Left colon (tissue), 2 donors: ENCODE data around the gene ACOT11. TPM values are rescaled to one million over a fixed set of nuclear protein-coding genes. Genes with fewer than 3 reads are reported as not detected.
"Not testable (repeated sequence)": the region's sequence is repeated elsewhere in the genome, so short reads cannot be mapped to it uniquely, and the experiment has no call there.

Experiments
- ATAC-seq: fragments of 200-7000 bp; cut with Tn5 transposase; one replicate; pipeline ENCODE4 v1.9.1; 2020; ENCODE audit warnings: mild to moderate bottlenecking, moderate library complexity
- DNase-seq, 2 donors: peaks; one replicate each; pipeline ENCODE4 v3.0.0-alpha.2; 2020
- intact Hi-C, 2 donors: fragments of 100-400 bp; cut with DNase I in 1 of 2; cut with micrococcal nuclease in 1 of 2; formaldehyde crosslinking; loops; one replicate each; pipeline versions ENCODE4 v1.11.2 to v1.14.0; 2022; cut with DNase I, micrococcal nuclease
- long read RNA-seq: library from polyadenylated mRNA; unstranded; transcript quantifications from one replicate; pipeline ENCODE4 v2.0.0, GENCODE V29; 2021
- total RNA-seq, 2 donors: library from RNA; stranded (reverse); fragmentation: NEBNext Ultra II Directional; extraction: Animal tissue kit (Norgen Biotek cat#: 25700); gene quantifications; one replicate each; pipeline ENCODE4 v1.2.1, GENCODE V29; 2021
- donor health status: DM: no; HTN: no; CAD: no.
- donor health status: DM: yes; HTN: yes; CAD: no.

The ACOT11 gene
- total RNA-seq = 10 to 100 TPM; 59.7 to 77.0 TPM
- long read RNA-seq, partial matches to known transcripts = 46 of 88 reads
- long read RNA-seq, other reads (novel, unspliced or antisense) = 42 of 88 reads

GRCh38 chr1:54547601-54548388, at the start of gene ACOT11:
Gene ACOT11 (plus strand): TSS chr1:54548228. CDS start chr1:54548310, 82 bp downstream.
- intact Hi-C loops = no loop called here
- ATAC-seq (peak; percentile 54), DNase-seq (peak; percentile 69 to 88)

GRCh38 chr1:54498383-54499096, 49.5 kb upstream of the ACOT11 start:
- DNase-seq (no peak), ATAC-seq (no peak)
- intact Hi-C loops = loop anchor here (10.0 kb wide), 1 partner anchor 374 kb away; no protein-coding TSS in a partner anchor

- intact Hi-C loops = loop anchor here (10.0 kb wide), 1 partner anchor 374 kb away; no protein-coding TSS in a partner anchor
- DNase-seq (no peak), ATAC-seq (peak; percentile 14)
Observed at GRCh38 chr1:54499097-54499359, 49.0 kb upstream of the ACOT11 start.

- peak; percentile 82 for ATAC-seq
- intact Hi-C loops = loop anchor here (10.0 kb wide), 2 partner anchors 315 to 375 kb away; no protein-coding TSS in a partner anchor
- peak; percentile 51 to 53 for DNase-seq
Observed at GRCh38 chr1:54499360-54500106, 48.5 kb upstream of the ACOT11 start.

- intact Hi-C loops = loop anchor here in 1 of 2 donors (10.0 kb wide), 1 partner anchor 315 kb away; no protein-coding TSS in a partner anchor
- peak in 1 of 2 donors; percentile 47 for DNase-seq
- ATAC-seq = peak; percentile 78
Observed at GRCh38 chr1:54500107-54500431, 48.0 kb upstream of the ACOT11 start.

GRCh38 chr1:54501849-54502248, 46.2 kb upstream of the ACOT11 start:
- ATAC-seq (no peak), DNase-seq (no peak)
- intact Hi-C loops = loop anchor here in 1 of 2 donors (10.0 kb wide), 1 partner anchor 313 kb away; no protein-coding TSS in a partner anchor

GRCh38 chr1:54502342-54502741, 45.7 kb upstream of the ACOT11 start:
- intact Hi-C loops = loop anchor here in 1 of 2 donors (10.0 kb wide), 1 partner anchor 312 kb away; no protein-coding TSS in a partner anchor
- ATAC-seq = no peak
- DNase-seq = no peak

- intact Hi-C loops = loop anchor here in 1 of 2 donors (10.0 kb wide), 1 partner anchor 308 kb away; no protein-coding TSS in a partner anchor
- DNase-seq = no peak
- no peak for ATAC-seq
Observed at GRCh38 chr1:54506594-54506993, 41.4 kb upstream of the ACOT11 start.

GRCh38 chr1:54507033-54507870, 40.8 kb upstream of the ACOT11 start:
- ATAC-seq (no peak), DNase-seq (no peak)
- intact Hi-C loops = loop anchor here in 1 of 2 donors (10.0 kb wide), 1 partner anchor 308 kb away; no protein-coding TSS in a partner anchor

- ATAC-seq = no peak
- intact Hi-C loops = no loop called here
- no peak for DNase-seq
Observed at GRCh38 chr1:54510715-54511270, 37.2 kb upstream of the ACOT11 start.

GRCh38 chr1:54513921-54514580, 34.0 kb upstream of the ACOT11 start:
- ATAC-seq, DNase-seq, intact Hi-C loops: not testable (repeated sequence)

- DNase-seq = no peak
- intact Hi-C loops = no loop called here
- ATAC-seq = no peak
Observed at GRCh38 chr1:54516249-54516920, 31.6 kb upstream of the ACOT11 start.

- DNase-seq (no peak), ATAC-seq (no peak)
Observed at GRCh38 chr1:54517496-54517895, 30.5 kb upstream of the ACOT11 start.

GRCh38 chr1:54518489-54518888, 29.5 kb upstream of the ACOT11 start:
- intact Hi-C loops = no loop called here
- no peak for DNase-seq
- ATAC-seq = no peak

More at GRCh38 chr1:54517496-54517895, 30.5 kb upstream of the ACOT11 start:
- intact Hi-C loops = no loop called here

- peak; percentile 75 for ATAC-seq
- intact Hi-C loops = no loop called here
- DNase-seq = no peak
Observed at GRCh38 chr1:54519709-54520108, 28.3 kb upstream of the ACOT11 start.

GRCh38 chr1:54520631-54521321, 27.3 kb upstream of the ACOT11 start:
- intact Hi-C loops = no loop called here
- ATAC-seq (peak; percentile 23), DNase-seq (no peak)
